ENCODE results near the gene CUEDC1. TPM values are rescaled to one million over a fixed set of nuclear protein-coding genes. Genes with fewer than 3 reads are reported as not detected.

CUEDC1 gene
- total and polyA plus RNA-seq, 2 of the 13 experiments (the other 11 are each of a cell fraction or from before 2014, with no cell fraction given) = 7.4 to 12.9 TPM

DNA sequence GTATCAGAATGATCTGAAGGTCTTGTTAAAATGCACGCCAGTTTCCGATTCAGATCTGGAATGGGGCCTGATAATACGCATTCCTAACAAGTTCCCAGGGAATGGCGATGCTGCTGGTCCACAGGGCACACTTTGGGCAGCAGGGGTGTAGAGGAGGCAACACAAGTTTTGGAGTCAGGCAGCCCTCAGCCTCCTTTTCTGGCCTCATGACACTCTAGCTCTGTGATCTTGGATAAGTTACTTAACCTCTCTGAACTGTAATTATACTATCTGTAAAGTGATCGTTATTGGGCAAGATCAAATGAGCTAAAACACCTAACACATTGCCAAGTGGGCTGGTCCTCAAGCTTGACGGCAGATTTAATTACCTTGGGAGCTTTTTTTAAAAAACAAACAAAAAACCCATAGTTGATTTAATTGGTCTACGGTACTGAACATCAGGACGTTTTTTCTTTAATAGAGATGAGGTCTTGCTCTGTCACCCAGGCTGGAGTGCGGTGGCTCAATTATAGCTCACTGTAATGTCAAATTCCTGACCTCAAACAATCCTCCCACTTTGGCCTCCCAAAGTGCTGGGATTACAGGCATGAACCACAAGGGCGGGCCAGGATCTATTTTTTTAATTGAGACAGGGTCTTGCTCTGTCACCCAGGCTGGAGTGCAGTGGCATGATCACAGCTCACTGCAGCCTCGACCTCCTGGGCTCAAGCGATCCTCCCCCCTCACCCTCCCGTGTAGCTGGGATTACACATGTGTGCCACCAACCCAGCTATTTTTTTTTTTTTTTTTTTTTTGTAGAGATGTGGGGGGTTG lies 95.4 kb downstream of the CUEDC1 start:
- 41% methylated on average over 13 of the region's 13 CpGs for WGBS (ENCODE audit: low lambda C conversion rate)
- no TSS peak for BruUV-seq (replicated peaks)
- in situ Hi-C loops (cut with HindIII; ENCODE audit: extremely low pct_ligation_motif_present, low pct_unique_long_range_greater_than_20kb) (loop anchor here (5.0 to 10.0 kb wide), 2 partner anchors 137 to 255 kb away; no protein-coding TSS in a partner anchor), intact Hi-C loops (cut with micrococcal nuclease; ENCODE audit: unreplicated experiment) (no loop called here)
- DNase-seq (ENCODE audit: low spot score) (no peak), ATAC-seq (no peak), FAIRE-seq (no peak)
- ChIA-PET CTCF (ENCODE audit: low intra/inter-chr PET ratio, low total read pairs) (no interaction called here), POLR2A (interaction anchor here (0.6 to 9.4 kb wide), 13 partner anchors 8 to 774 kb away, joined by 3 to 177 read pairs (median 17); partner anchors contain the start of genes AKAP1, DYNLL2, MRPS23 and SRSF1)
- Histone ChIP-seq H4K20me1 (ENCODE audit: insufficient read depth, low read length) (no peaks in the 10 kb centered on the region), H3K9ac (ENCODE audit: insufficient read depth, low read depth, low read length) (no peak overlapping the region), H3K4me1 (ENCODE audit: insufficient read depth, low read length) (peaks cover 77% of the 10 kb centered on the region), H3K4me2 (ENCODE audit: low read depth, low read length) (peak overlapping the region; percentile 88; the same call in 1 of the 2 replicates), H3K9me3 (ENCODE audit: low read length) (no peaks in the 10 kb centered on the region), H3K27ac (ENCODE audit: extremely low read length, insufficient read depth, low read length) (no peak overlapping the region), H3K36me3 (replicated peaks in 1 of 2; ENCODE audit: control insufficient read depth in 1 of 2, insufficient read depth in 2 of 2, low read length in 2 of 2) (no peaks in the 10 kb centered on the region), H3K4me3 (replicated peaks in 1 of 3; ENCODE audit: insufficient read depth in 1 of 3, low read depth in 2 of 3, low read length in 3 of 3) (no peak overlapping the region; a peak in 1 of 6 replicates), H3K79me2 (ENCODE audit: insufficient read depth, low read length) (peaks cover 14% of the 10 kb centered on the region), H2AFZ (ENCODE audit: low read length) (no peak overlapping the region), H3K27me3 (ENCODE audit: control insufficient read depth in 1 of 2, insufficient read depth in 2 of 2, low read length in 2 of 2) (no peaks in the 10 kb centered on the region; a peak in 1 of 5 replicates)
- TF ChIP-seq SRF (IDR thresholded peaks at IDR 0.05; ENCODE audit: low read depth, low read length) (no peak), SP1 (IDR thresholded peaks at IDR 0.05) (no peak), SP1 (CRISPR knock-in tag; IDR thresholded peaks at IDR 0.05) (no peak), GABPB1 (CRISPR knock-in tag; IDR thresholded peaks at IDR 0.05) (no peak), ZNF746 (CRISPR knock-in tag; IDR thresholded peaks at IDR 0.05) (no peak), ZBTB7B (CRISPR knock-in tag; IDR thresholded peaks at IDR 0.05) (no peak), THYN1 (CRISPR knock-in tag; IDR thresholded peaks at IDR 0.05; ENCODE audit: borderline replicate concordance, low read depth) (no peak), ZNF230 (CRISPR knock-in tag; IDR thresholded peaks at IDR 0.05) (0 out of 2 replicates have a peak, but pooled peaks have one; percentile 28), MTF2 (CRISPR knock-in tag; IDR thresholded peaks at IDR 0.05; ENCODE audit: borderline replicate concordance) (no peak), TOE1 (CRISPR knock-in tag; IDR thresholded peaks at IDR 0.05) (no peak), TMF1 (CRISPR knock-in tag; IDR thresholded peaks at IDR 0.05; ENCODE audit: low read depth) (no peak), DPF2 (CRISPR knock-in tag; IDR thresholded peaks at IDR 0.05; ENCODE audit: borderline replicate concordance, low read depth) (no peak), SOX5 (CRISPR knock-in tag; IDR thresholded peaks at IDR 0.05; ENCODE audit: borderline replicate concordance) (no peak), ZC3H4 (CRISPR knock-in tag; IDR thresholded peaks at IDR 0.05; ENCODE audit: borderline replicate concordance) (no peak), ZNF501 (CRISPR knock-in tag; IDR thresholded peaks at IDR 0.05) (0 out of 2 replicates have a peak, but pooled peaks have one; percentile 4)
- TF ChIP-seq, protein P1, sequence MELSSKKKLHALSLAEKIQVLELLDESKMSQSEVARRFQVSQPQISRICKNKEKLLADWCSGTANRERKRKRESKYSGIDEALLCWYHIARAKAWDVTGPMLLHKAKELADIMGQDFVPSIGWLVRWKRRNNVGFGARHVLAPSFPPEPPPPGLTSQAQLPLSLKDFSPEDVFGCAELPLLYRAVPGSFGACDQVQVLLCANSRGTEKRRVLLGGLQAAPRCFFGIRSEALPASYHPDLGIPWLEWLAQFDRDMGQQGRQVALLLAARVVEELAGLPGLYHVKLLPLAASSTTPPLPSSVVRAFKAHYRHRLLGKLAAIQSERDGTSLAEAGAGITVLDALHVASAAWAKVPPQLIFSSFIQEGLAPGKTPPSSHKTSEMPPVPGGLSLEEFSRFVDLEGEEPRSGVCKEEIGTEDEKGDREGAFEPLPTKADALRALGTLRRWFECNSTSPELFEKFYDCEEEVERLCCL (CRISPR knock-in tag; IDR thresholded peaks at IDR 0.05; ENCODE audit: borderline replicate concordance) = no peak
- TF ChIP-seq, protein P2, sequence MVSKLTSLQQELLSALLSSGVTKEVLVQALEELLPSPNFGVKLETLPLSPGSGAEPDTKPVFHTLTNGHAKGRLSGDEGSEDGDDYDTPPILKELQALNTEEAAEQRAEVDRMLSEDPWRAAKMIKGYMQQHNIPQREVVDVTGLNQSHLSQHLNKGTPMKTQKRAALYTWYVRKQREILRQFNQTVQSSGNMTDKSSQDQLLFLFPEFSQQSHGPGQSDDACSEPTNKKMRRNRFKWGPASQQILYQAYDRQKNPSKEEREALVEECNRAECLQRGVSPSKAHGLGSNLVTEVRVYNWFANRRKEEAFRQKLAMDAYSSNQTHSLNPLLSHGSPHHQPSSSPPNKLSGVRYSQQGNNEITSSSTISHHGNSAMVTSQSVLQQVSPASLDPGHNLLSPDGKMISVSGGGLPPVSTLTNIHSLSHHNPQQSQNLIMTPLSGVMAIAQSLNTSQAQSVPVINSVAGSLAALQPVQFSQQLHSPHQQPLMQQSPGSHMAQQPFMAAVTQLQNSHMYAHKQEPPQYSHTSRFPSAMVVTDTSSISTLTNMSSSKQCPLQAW (CRISPR knock-in tag; IDR thresholded peaks at IDR 0.05) = no peak
- TF ChIP-seq, protein P3, sequence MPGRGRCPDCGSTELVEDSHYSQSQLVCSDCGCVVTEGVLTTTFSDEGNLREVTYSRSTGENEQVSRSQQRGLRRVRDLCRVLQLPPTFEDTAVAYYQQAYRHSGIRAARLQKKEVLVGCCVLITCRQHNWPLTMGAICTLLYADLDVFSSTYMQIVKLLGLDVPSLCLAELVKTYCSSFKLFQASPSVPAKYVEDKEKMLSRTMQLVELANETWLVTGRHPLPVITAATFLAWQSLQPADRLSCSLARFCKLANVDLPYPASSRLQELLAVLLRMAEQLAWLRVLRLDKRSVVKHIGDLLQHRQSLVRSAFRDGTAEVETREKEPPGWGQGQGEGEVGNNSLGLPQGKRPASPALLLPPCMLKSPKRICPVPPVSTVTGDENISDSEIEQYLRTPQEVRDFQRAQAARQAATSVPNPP (CRISPR knock-in tag; IDR thresholded peaks at IDR 0.05) = no peak
- TF ChIP-seq, protein P4, sequence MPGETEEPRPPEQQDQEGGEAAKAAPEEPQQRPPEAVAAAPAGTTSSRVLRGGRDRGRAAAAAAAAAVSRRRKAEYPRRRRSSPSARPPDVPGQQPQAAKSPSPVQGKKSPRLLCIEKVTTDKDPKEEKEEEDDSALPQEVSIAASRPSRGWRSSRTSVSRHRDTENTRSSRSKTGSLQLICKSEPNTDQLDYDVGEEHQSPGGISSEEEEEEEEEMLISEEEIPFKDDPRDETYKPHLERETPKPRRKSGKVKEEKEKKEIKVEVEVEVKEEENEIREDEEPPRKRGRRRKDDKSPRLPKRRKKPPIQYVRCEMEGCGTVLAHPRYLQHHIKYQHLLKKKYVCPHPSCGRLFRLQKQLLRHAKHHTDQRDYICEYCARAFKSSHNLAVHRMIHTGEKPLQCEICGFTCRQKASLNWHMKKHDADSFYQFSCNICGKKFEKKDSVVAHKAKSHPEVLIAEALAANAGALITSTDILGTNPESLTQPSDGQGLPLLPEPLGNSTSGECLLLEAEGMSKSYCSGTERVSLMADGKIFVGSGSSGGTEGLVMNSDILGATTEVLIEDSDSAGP (CRISPR knock-in tag; IDR thresholded peaks at IDR 0.05; ENCODE audit: borderline replicate concordance) = no peak

All from HepG2 (cell line).